Measurements from ENCODE around the gene ZDHHC12. TPM values are rescaled to one million over a fixed set of nuclear protein-coding genes. Genes with fewer than 3 reads are reported as not detected.
A peak's percentile ranks its signal among the peaks of the same experiment; 100 is the strongest.

Gene ZDHHC12
- total and polyA plus RNA-seq, 12 donors: 1.6 to 97.4 (median 29.0) TPM

GRCh38 chr9:128771094-128771721 lies 47.3 kb upstream of the ZDHHC12 start:
- peaks cover 10 to 28% of the 10 kb centered on the region in 2 donors for H3K4me1 ChIP-seq (replicated peaks in 1 of 2)
- H3K27me3 ChIP-seq: no peaks in the 10 kb centered on the region
- intact Hi-C loops (cut with DNase I): no loop called here
- peak overlapping the region; percentile 74 to 96 (median 88) for H3K27ac ChIP-seq
- peak overlapping the region; percentile 25 to 83 (median 75) for H3K4me3 ChIP-seq
- 1 to 4% (median 1%) methylated on average over 9 to 28 of the region's 28 CpGs for WGBS, 4 donors
- TF ChIP-seq CTCF (IDR thresholded peaks at IDR 0.05) (no peak), POLR2A (IDR thresholded peaks at IDR 0.05) (no peak)
- DNase-seq: peak in 6 of 7 donors; percentile 36 to 58 (median 40)
- H3K36me3 ChIP-seq (replicated peaks in 1 of 2): no peaks in the 10 kb centered on the region
- no peaks in the 10 kb centered on the region for H3K9me3 ChIP-seq (replicated peaks in 1 of 3)

DNA sequence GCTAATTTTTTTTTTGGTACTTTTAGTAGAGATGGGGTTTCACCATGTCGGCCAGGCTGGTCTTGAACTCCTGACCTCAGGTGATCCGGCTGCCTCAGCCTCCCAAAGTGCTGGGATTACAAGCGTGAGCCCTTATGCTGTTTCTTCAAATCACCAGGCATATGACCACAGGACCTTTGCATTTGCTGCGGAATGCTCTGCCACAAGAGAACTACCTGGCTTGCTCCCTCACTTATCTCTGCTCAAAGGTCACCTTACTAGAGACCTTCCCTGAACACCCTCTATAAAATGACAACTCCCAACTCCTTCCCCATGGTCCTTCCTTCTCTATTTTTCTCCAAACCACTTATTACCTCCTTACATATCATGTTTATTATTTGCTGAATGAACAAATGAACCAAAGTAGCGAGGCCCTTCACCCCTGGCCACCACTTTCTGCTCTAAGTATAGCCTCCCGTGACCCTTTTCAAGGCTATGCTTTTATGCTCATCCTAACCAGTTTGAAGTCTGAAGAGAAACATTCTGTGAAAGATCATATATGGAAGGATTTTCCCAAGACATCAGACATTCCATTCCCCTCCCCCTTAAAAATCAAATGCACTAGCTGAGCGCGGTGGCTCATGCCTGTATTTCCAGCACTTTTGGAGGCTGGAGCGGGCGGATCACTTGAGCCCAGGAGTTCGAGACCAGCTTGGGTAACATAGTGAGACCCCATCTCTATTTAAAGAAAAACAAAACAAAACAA lies 46.5 kb upstream of the ZDHHC12 start:
- TF ChIP-seq POLR2A (IDR thresholded peaks at IDR 0.05) (no peak), CTCF (IDR thresholded peaks at IDR 0.05) (no peak)
- peak overlapping the region in 1 of 4 donors; percentile 76 for H3K4me3 ChIP-seq
- WGBS, 4 donors: 57 to 65% (median 61%) methylated on average over 11 of the region's 11 CpGs

GRCh38 chr9:128768606-128769005 lies 44.7 kb upstream of the ZDHHC12 start:
- intact Hi-C loops (cut with DNase I): no loop called here
- no peak for DNase-seq
- no peak overlapping the region for H3K27ac ChIP-seq
- WGBS, 4 donors: 82 to 91% (median 87%) methylated on average over 6 of the region's 6 CpGs
- TF ChIP-seq POLR2A (IDR thresholded peaks at IDR 0.05) (no peak), CTCF (IDR thresholded peaks at IDR 0.05) (no peak)
- H3K4me1 ChIP-seq (replicated peaks in 1 of 2): peaks cover 10 to 28% of the 10 kb centered on the region in 2 donors
- H3K27me3 ChIP-seq: no peaks in the 10 kb centered on the region
- H3K36me3 ChIP-seq (replicated peaks in 1 of 2): no peaks in the 10 kb centered on the region
- H3K9me3 ChIP-seq (replicated peaks in 1 of 3): no peaks in the 10 kb centered on the region
- H3K4me3 ChIP-seq: no peak overlapping the region

More for the DNA sequence above, 46.5 kb upstream of the ZDHHC12 start:
- Histone ChIP-seq H3K27ac (peak overlapping the region in 4 of 5 donors; percentile 74 to 96 (median 88)), H3K27me3 (no peaks in the 10 kb centered on the region), H3K9me3 (replicated peaks in 1 of 3) (no peaks in the 10 kb centered on the region), H3K4me1 (replicated peaks in 1 of 2) (peaks cover 10 to 28% of the 10 kb centered on the region in 2 donors), H3K36me3 (replicated peaks in 1 of 2) (no peaks in the 10 kb centered on the region)
- DNase-seq: no peak
- intact Hi-C loops (cut with DNase I): no loop called here

- H3K27me3 ChIP-seq: no peaks in the 10 kb centered on the region
- H3K4me3 ChIP-seq: no peak overlapping the region
- DNase-seq: no peak
- no peak overlapping the region for H3K27ac ChIP-seq
- WGBS, 4 donors: 79 to 89% (median 81%) methylated on average over 3 of the region's 3 CpGs
- H3K4me1 ChIP-seq (replicated peaks in 1 of 2): peaks cover 5 to 21% of the 10 kb centered on the region in 2 donors
- H3K36me3 ChIP-seq (replicated peaks in 1 of 2): no peaks in the 10 kb centered on the region
- TF ChIP-seq CTCF (IDR thresholded peaks at IDR 0.05) (no peak), POLR2A (IDR thresholded peaks at IDR 0.05) (no peak)
- H3K9me3 ChIP-seq (replicated peaks in 1 of 3): no peaks in the 10 kb centered on the region
- intact Hi-C loops (cut with DNase I): no loop called here
Measured at GRCh38 chr9:128765499-128765898, 41.6 kb upstream of the ZDHHC12 start.

Measured in adrenal gland (tissue), 12 donors.